Endodermal cell (in vitro differentiated cells): ENCODE data around the gene SEMA3G. TPM values are rescaled to one million over a fixed set of nuclear protein-coding genes. Genes with fewer than 3 reads are reported as not detected.

Source experiments
- DNase-seq: peaks from one replicate; pipeline ENCODE4 v3.0.0-alpha.2; 2017
- H3K27ac ChIP-seq: 2 replicates; pipeline ENCODE4 v1.5.1; 2013; ENCODE audit warnings: mild to moderate bottlenecking, low read depth, low read length, moderate library complexity
- H3K27me3 ChIP-seq: 2 replicates; pipeline ENCODE4 v1.6.1; 2013; ENCODE audit warnings: mild to moderate bottlenecking, low read length, moderate library complexity; ENCODE audit not compliant: insufficient read depth, control insufficient read depth, poor library complexity, severe bottlenecking
- H3K36me3 ChIP-seq: 2 replicates; pipeline ENCODE4 v1.7.0; 2013; ENCODE audit warnings: mild to moderate bottlenecking, low read length, moderate library complexity; ENCODE audit not compliant: control insufficient read depth, insufficient read depth
- H3K4me1 ChIP-seq: one replicate; pipeline ENCODE4 v1.7.0; 2013; ENCODE audit warnings: low read length; ENCODE audit not compliant: control insufficient read depth, insufficient read depth
- H3K4me3 ChIP-seq: 2 replicates; pipeline ENCODE4 v1.5.1; 2013; ENCODE audit warnings: mild to moderate bottlenecking, low read length, moderate library complexity
- H3K9ac ChIP-seq: 2 replicates; pipeline ENCODE4 v1.6.1; 2013; ENCODE audit warnings: mild to moderate bottlenecking, low read length, moderate library complexity; ENCODE audit not compliant: poor library complexity, severe bottlenecking; ENCODE audit errors: extremely low read depth
- H3K9me3 ChIP-seq: 2 replicates; pipeline ENCODE4 v1.6.1; 2013; ENCODE audit warnings: mild to moderate bottlenecking, low read length, moderate library complexity; ENCODE audit not compliant: control insufficient read depth
- H3K27ac Mint-ChIP-seq: 2 replicates; pipeline ENCODE4 v1.8.0; 2020; ENCODE audit warnings: mixed read lengths
- H3K27me3 Mint-ChIP-seq: 2 replicates; pipeline ENCODE4 v1.8.0; 2021; ENCODE audit warnings: mild to moderate bottlenecking, mixed read lengths; ENCODE audit not compliant: insufficient read depth
- H3K36me3 Mint-ChIP-seq: 2 replicates; pipeline ENCODE4 v1.8.0; 2020; ENCODE audit warnings: low read depth, mixed read lengths
- H3K4me1 Mint-ChIP-seq: 2 replicates; pipeline ENCODE4 v1.8.0; 2020; ENCODE audit warnings: mixed read lengths
- H3K4me3 Mint-ChIP-seq: 2 replicates; pipeline ENCODE4 v1.8.0; 2020; ENCODE audit warnings: mild to moderate bottlenecking, moderate library complexity, mixed read lengths
- H3K9me3 Mint-ChIP-seq: 2 replicates; pipeline ENCODE4 v1.8.0; 2020; ENCODE audit warnings: mild to moderate bottlenecking, mixed read lengths
- CTCF ChIP-seq: fragments of 200-600 bp; sonication (generic); conservative IDR thresholded peaks from 2 replicates; pipeline ENCODE4 v1.5.0; 2021; ENCODE audit warnings: antibody characterized with exemption, mild to moderate bottlenecking
- WGBS, 2 experiments: methylation state at CpG; one replicate each; pipeline versions ENCODE4 v1.1.5 to v1.1.7; 2013; ENCODE audit warnings: missing lambda C conversion rate in 2 of 2, mixed read lengths in 1 of 2; ENCODE audit not compliant: insufficient coverage in 1 of 2, insufficient read length in 1 of 2; 5-methylcytosine and 5-hydroxymethylcytosine counted together
- total RNA-seq, 2 donors: library from RNA; stranded (reverse); fragmentation: NEBNext Ultra II Directional in 1 of 2; extraction: Animal tissue kit (Norgen Biotek cat#: 25700) in 1 of 2; gene quantifications; 2 replicates in 1 of 2; 3 replicates in 1 of 2; pipeline ENCODE4 v1.2.1, GENCODE V29; 2021

Gene SEMA3G
- total RNA-seq, 2 donors from 2014 or later, result 2.5 to 8.6 TPM

GRCh38 chr3:52454250-52454937 is 9.5 kb upstream of the SEMA3G start:
- Mint-ChIP-seq H3K27me3 (no peaks in the 10 kb centered on the region), H3K4me1 (peaks cover 33% of the 10 kb centered on the region), H3K27ac (peak overlapping the region; percentile 87), H3K4me3 (peak overlapping the region; percentile 95), H3K9me3 (no peaks in the 10 kb centered on the region), H3K36me3 (peaks cover 22% of the 10 kb centered on the region)
- Histone ChIP-seq H3K27me3 (no peaks in the 10 kb centered on the region), H3K9ac (no peak overlapping the region), H3K4me1 (peaks cover 24% of the 10 kb centered on the region), H3K9me3 (no peaks in the 10 kb centered on the region), H3K27ac (no peak overlapping the region), H3K36me3 (peaks cover 28% of the 10 kb centered on the region), H3K4me3 (no peak overlapping the region)
- WGBS, 2 experiments, result 90 to 92% methylated on average over 8 of the region's 8 CpGs
- DNase-seq, result peak; percentile 45
- no peak for TF ChIP-seq CTCF

DNA sequence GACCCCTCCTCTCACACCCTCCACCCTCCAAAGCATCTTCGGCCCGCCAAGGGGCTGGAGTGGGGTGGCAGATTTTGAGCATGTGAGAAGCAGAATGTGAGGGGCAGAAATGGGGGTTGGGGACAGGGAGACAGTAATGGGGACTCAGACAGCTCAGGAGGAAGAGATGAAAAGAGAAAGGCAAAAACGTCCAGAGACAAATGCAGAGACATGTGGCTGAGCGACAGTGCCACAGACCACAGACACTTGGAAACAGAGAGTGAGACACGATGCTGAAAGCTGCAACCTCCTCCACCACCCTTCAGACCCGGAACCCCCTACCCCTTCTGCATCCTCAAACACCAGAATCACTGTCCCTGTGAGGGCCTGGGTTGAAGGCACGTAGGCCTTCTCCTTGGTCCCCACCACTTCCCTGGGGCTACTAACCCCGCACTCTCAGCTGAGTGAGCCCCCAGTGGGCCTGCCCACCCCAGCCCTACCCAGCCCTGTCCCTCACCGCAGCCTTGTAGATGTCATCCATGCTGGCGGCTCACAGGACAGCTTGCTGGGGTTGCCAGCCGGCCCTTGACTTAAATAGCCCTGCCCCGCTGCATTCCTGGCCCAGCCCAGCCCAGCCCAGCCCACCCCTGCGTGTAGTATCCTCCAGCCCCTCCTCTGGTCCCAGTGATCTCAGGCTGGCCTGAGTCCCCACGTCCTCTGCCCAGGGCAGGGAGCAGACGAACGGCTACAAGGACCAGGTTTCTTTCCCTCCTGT is 8.8 kb upstream of the SEMA3G start, which contains the start of gene TNNC1:
TSS of gene TNNC1 (minus strand) at position 546 of the 754 bp plus-strand sequence. CDS start at position 520, 26 bp downstream.
- H3K4me1 Mint-ChIP-seq, result peaks cover 33% of the 10 kb centered on the region
- no peaks in the 10 kb centered on the region for H3K9me3 Mint-ChIP-seq
- H3K27ac Mint-ChIP-seq, result peak within 1 kb of the TSS; percentile 87
- no peak within 1 kb of the TSS for H3K27ac ChIP-seq
- H3K4me3 ChIP-seq, result peak within 1 kb of the TSS; percentile 77
- H3K9me3 ChIP-seq, result no peaks in the 10 kb centered on the region
- peak within 1 kb of the TSS; percentile 6 for H3K9ac ChIP-seq
- peaks cover 24% of the 10 kb centered on the region for H3K4me1 ChIP-seq
- peak within 1 kb of the TSS; percentile 95 for H3K4me3 Mint-ChIP-seq
- peaks cover 17% of the 10 kb centered on the region for H3K36me3 Mint-ChIP-seq
- no peaks in the 10 kb centered on the region for H3K27me3 Mint-ChIP-seq
- TF ChIP-seq CTCF, result no peak
- peak; percentile 88 for DNase-seq
- peaks cover 22% of the 10 kb centered on the region for H3K36me3 ChIP-seq
- H3K27me3 ChIP-seq, result no peaks in the 10 kb centered on the region
- whole genome bisulfite sequencing, 2 experiments, result 48 to 61% methylated on average over 9 to 16 of the region's 16 CpGs

GRCh38 chr3:52452570-52453221 is 7.8 kb upstream of the SEMA3G start:
- H3K9ac ChIP-seq, result peak overlapping the region; percentile 6
- H3K27me3 ChIP-seq, result no peaks in the 10 kb centered on the region
- peak overlapping the region; percentile 60 for H3K4me3 ChIP-seq
- no peaks in the 10 kb centered on the region for H3K9me3 ChIP-seq
- H3K4me1 Mint-ChIP-seq, result peaks cover 33% of the 10 kb centered on the region
- 69 to 78% methylated on average over 8 to 11 of the region's 11 CpGs for WGBS, 2 experiments
- no peak for TF ChIP-seq CTCF
- no peaks in the 10 kb centered on the region for H3K27me3 Mint-ChIP-seq
- peak overlapping the region; percentile 86 for H3K27ac Mint-ChIP-seq
- H3K9me3 Mint-ChIP-seq, result no peaks in the 10 kb centered on the region
- H3K36me3 ChIP-seq, result peaks cover 12% of the 10 kb centered on the region
- H3K27ac ChIP-seq, result no peak overlapping the region
- H3K4me3 Mint-ChIP-seq, result peak overlapping the region; percentile 43
- peak; percentile 54 for DNase-seq
- peaks cover 23% of the 10 kb centered on the region for H3K4me1 ChIP-seq
- H3K36me3 Mint-ChIP-seq, result peaks cover 7% of the 10 kb centered on the region
